ENCODE data around the gene WFDC8. TPM values are rescaled to one million over a fixed set of nuclear protein-coding genes. Genes with fewer than 3 reads are reported as not detected.

Gene WFDC8
- total RNA-seq, 2 experiments from 2014 or later = not detected

- intact Hi-C loops (cut with micrococcal nuclease; ENCODE audit: unreplicated experiment) = no loop called here
- Histone ChIP-seq H3K4me2 (ENCODE audit: low read length) (no peak within 1 kb of the TSS), H4K20me1 (ENCODE audit: insufficient read depth, low read length) (no peaks in the 10 kb centered on the region), H3K79me2 (ENCODE audit: insufficient read depth, low read depth, low read length) (no peaks in the 10 kb centered on the region), H3K4me3 (ENCODE audit: low read depth, low read length, poor library complexity, severe bottlenecking) (no peak within 1 kb of the TSS), H3K4me1 (ENCODE audit: insufficient read depth, low read length, poor library complexity, severe bottlenecking) (no peaks in the 10 kb centered on the region), H3K9me3 (ENCODE audit: low read length) (no peaks in the 10 kb centered on the region), H3K36me3 (ENCODE audit: insufficient read depth, low read length) (no peaks in the 10 kb centered on the region), H3K27ac (ENCODE audit: low read depth, low read length, poor library complexity, severe bottlenecking) (no peak within 1 kb of the TSS), H2AFZ (ENCODE audit: low read length) (no peak within 1 kb of the TSS), H3K9me2 (ENCODE audit: insufficient read depth, low read length) (no peaks in the 10 kb centered on the region)
- ChIA-PET CTCF (ENCODE audit: unreplicated experiment) (no interaction called here), POLR2A (interaction anchor here (0.5 kb wide), 1 partner anchor 20 kb away, joined by 6 read pairs; no protein-coding TSS in a partner anchor)
- DNase-seq (ENCODE audit: low spot score) = no peak
- BruUV-seq (replicated peaks) = no TSS peak
- TF ChIP-seq EZH2phosphoT487 (IDR thresholded peaks at IDR 0.05; ENCODE audit: borderline replicate concordance, low read depth, low read length) = no peak
Observed at GRCh38 chr20:45539382-45539781, 39.7 kb downstream of the WFDC8 start, which contains the start of gene WFDC6. Gene WFDC6, minus strand, starts transcription at chr20:45539482. Its CDS starts 75 bp downstream, at chr20:45539407.

DNA sequence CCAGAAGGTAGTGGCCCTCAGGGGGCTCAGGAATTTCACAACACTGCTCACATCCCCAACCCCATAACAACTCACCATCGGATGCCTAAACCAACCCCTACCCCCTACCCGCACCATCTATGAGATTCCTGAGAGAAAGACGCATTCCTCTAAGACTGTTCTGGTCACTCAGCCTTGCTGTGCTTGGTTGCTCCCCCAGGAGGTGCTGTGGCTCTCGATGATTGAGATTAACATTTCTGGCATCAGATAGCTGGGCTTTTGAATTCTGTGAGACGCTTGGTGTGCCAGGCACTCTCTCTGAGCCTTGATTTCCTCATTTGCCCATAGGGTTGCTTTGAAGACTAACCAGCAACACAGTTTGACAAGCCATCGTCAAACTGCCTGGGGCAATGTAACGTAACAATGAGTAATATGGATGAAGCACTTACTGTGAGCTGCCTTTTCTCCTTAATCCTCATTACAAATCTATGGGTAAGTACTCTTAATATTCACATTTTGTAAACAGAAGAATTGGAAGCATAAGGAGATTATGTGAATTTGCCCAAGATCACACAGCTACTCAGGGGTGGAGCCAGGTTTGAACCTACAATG is 40.8 kb downstream of the WFDC8 start:
- no peak for DNase-seq (ENCODE audit: low spot score)
- TF ChIP-seq CTCF (conservative IDR thresholded peaks at IDR 0.05; ENCODE audit: low read length) (no peak), EZH2phosphoT487 (IDR thresholded peaks at IDR 0.05; ENCODE audit: borderline replicate concordance, low read depth, low read length) (no peak)
- Histone ChIP-seq H3K79me2 (ENCODE audit: insufficient read depth, low read depth, low read length) (no peaks in the 10 kb centered on the region), H3K9me2 (ENCODE audit: insufficient read depth, low read length) (no peaks in the 10 kb centered on the region), H3K36me3 (ENCODE audit: insufficient read depth, low read length) (no peaks in the 10 kb centered on the region), H3K4me3 (ENCODE audit: low read depth, low read length, poor library complexity, severe bottlenecking) (no peak overlapping the region), H3K9me3 (ENCODE audit: low read length) (no peaks in the 10 kb centered on the region), H3K27ac (ENCODE audit: low read depth, low read length, poor library complexity, severe bottlenecking) (no peak overlapping the region), H3K4me2 (ENCODE audit: low read length) (no peak overlapping the region), H4K20me1 (ENCODE audit: insufficient read depth, low read length) (no peaks in the 10 kb centered on the region), H3K4me1 (ENCODE audit: insufficient read depth, low read length, poor library complexity, severe bottlenecking) (no peaks in the 10 kb centered on the region), H2AFZ (ENCODE audit: low read length) (no peak overlapping the region)
- BruUV-seq (replicated peaks) = no TSS peak
- intact Hi-C loops (cut with micrococcal nuclease; ENCODE audit: unreplicated experiment) = no loop called here
- ChIA-PET POLR2A (interaction anchor here (0.6 to 0.7 kb wide), 2 partner anchors 13 to 44 kb away, joined by 3 read pairs; no protein-coding TSS in a partner anchor), CTCF (ENCODE audit: unreplicated experiment) (no interaction called here)

- no peaks in the 10 kb centered on the region for H3K9me3 ChIP-seq (ENCODE audit: low read length)
- TF ChIP-seq EZH2phosphoT487 (IDR thresholded peaks at IDR 0.05; ENCODE audit: borderline replicate concordance, low read depth, low read length) = no peak
- TF ChIP-seq CTCF (conservative IDR thresholded peaks at IDR 0.05; ENCODE audit: low read length) = no peak
- H4K20me1 ChIP-seq (ENCODE audit: insufficient read depth, low read length) = no peaks in the 10 kb centered on the region
- intact Hi-C loops (cut with micrococcal nuclease; ENCODE audit: unreplicated experiment) = no loop called here
- H3K36me3 ChIP-seq (ENCODE audit: insufficient read depth, low read length) = no peaks in the 10 kb centered on the region
- H3K4me2 ChIP-seq (ENCODE audit: low read length) = no peak overlapping the region
- ChIA-PET POLR2A (interaction anchor here (0.7 kb wide), 2 partner anchors 67 to 1618 kb away, joined by 3 to 5 read pairs; no protein-coding TSS in a partner anchor), CTCF (ENCODE audit: unreplicated experiment) (no interaction called here)
- H3K4me3 ChIP-seq (ENCODE audit: low read depth, low read length, poor library complexity, severe bottlenecking) = no peak overlapping the region
- no TSS peak for BruUV-seq (replicated peaks)
- DNase-seq (ENCODE audit: low spot score) = no peak
- no peak overlapping the region for H2AFZ ChIP-seq (ENCODE audit: low read length)
- H3K9me2 ChIP-seq (ENCODE audit: insufficient read depth, low read length) = no peaks in the 10 kb centered on the region
- H3K4me1 ChIP-seq (ENCODE audit: insufficient read depth, low read length, poor library complexity, severe bottlenecking) = no peaks in the 10 kb centered on the region
- H3K79me2 ChIP-seq (ENCODE audit: insufficient read depth, low read depth, low read length) = no peaks in the 10 kb centered on the region
- H3K27ac ChIP-seq (ENCODE audit: low read depth, low read length, poor library complexity, severe bottlenecking) = no peak overlapping the region
Observed at GRCh38 chr20:45527294-45527693, 51.8 kb downstream of the WFDC8 start.
